ENCODE data around the gene NEK3.
"Not testable (repeated sequence)": the region's sequence is repeated elsewhere in the genome, so short reads cannot be mapped to it uniquely, and the experiment has no call there.

The NEK3 gene

GRCh38 chr13:52085421-52085820 lies 74.0 kb downstream of the NEK3 start:
- no peaks in the 10 kb centered on the region for H3K9me3 ChIP-seq (ENCODE audit: control insufficient read depth, insufficient read depth, low read length)
- H3K4me3 ChIP-seq (ENCODE audit: low read depth, low read length), result no peak overlapping the region
- no peaks in the 10 kb centered on the region for H3K4me1 ChIP-seq (ENCODE audit: control insufficient read depth, insufficient read depth, low read length)
- no peaks in the 10 kb centered on the region for H3K27me3 ChIP-seq (ENCODE audit: control insufficient read depth, insufficient read depth, low read length)
- no peak overlapping the region for H3K9ac ChIP-seq (ENCODE audit: low read depth, low read length)
- H3K27ac ChIP-seq (ENCODE audit: low read depth, low read length), result no peak overlapping the region
- H3K36me3 ChIP-seq (ENCODE audit: control insufficient read depth, insufficient read depth, low read length), result no peaks in the 10 kb centered on the region

GRCh38 chr13:52084981-52085380 lies 74.4 kb downstream of the NEK3 start:
- not testable (repeated sequence) for H3K4me1 ChIP-seq (ENCODE audit: control insufficient read depth, insufficient read depth, low read length); H3K9ac ChIP-seq (ENCODE audit: low read depth, low read length); H3K9me3 ChIP-seq (ENCODE audit: control insufficient read depth, insufficient read depth, low read length); H3K27me3 ChIP-seq (ENCODE audit: control insufficient read depth, insufficient read depth, low read length); H3K27ac ChIP-seq (ENCODE audit: low read depth, low read length); H3K36me3 ChIP-seq (ENCODE audit: control insufficient read depth, insufficient read depth, low read length); H3K4me3 ChIP-seq (ENCODE audit: low read depth, low read length)
